ENCODE data around the gene DLK1.

DLK1 gene

GRCh38 chr14:100734031-100734990 lies 7.6 kb downstream of the DLK1 start:
- no peak for DNase-seq (ENCODE audit: low spot score)

GRCh38 chr14:100735271-100735670 lies 8.6 kb downstream of the DLK1 start:
- no peak for DNase-seq (ENCODE audit: low spot score)

- no peak for DNase-seq (ENCODE audit: low spot score)
Measured at GRCh38 chr14:100736269-100737180, 9.8 kb downstream of the DLK1 start.

GRCh38 chr14:100737526-100737925 lies 10.8 kb downstream of the DLK1 start:
- DNase-seq (ENCODE audit: low spot score): no peak

- DNase-seq (ENCODE audit: low spot score): no peak
Measured at GRCh38 chr14:100738269-100738691, 11.6 kb downstream of the DLK1 start.

- no peak for DNase-seq (ENCODE audit: low spot score)
Measured at GRCh38 chr14:100738704-100739131, 12.0 kb downstream of the DLK1 start.

GRCh38 chr14:100739306-100739705 lies 12.6 kb downstream of the DLK1 start:
- no peak for DNase-seq (ENCODE audit: low spot score)

GRCh38 chr14:100740196-100740825 lies 13.6 kb downstream of the DLK1 start:
- no peak for DNase-seq (ENCODE audit: low spot score)

- DNase-seq (ENCODE audit: low spot score): no peak
Measured at GRCh38 chr14:100740929-100741328, 14.2 kb downstream of the DLK1 start.

- DNase-seq (ENCODE audit: low spot score): no peak
Measured at GRCh38 chr14:100741966-100742365, 15.3 kb downstream of the DLK1 start.

- no peak for DNase-seq (ENCODE audit: low spot score)
Measured at GRCh38 chr14:100746326-100746725, 19.6 kb downstream of the DLK1 start.

- DNase-seq (ENCODE audit: low spot score): no peak
Measured at GRCh38 chr14:100747021-100747586, 20.4 kb downstream of the DLK1 start.

GRCh38 chr14:100747736-100748135 lies 21.0 kb downstream of the DLK1 start:
- no peak for DNase-seq (ENCODE audit: low spot score)

GRCh38 chr14:100748403-100748802 lies 21.7 kb downstream of the DLK1 start:
- DNase-seq (ENCODE audit: low spot score): no peak

GRCh38 chr14:100748944-100749343 lies 22.3 kb downstream of the DLK1 start:
- DNase-seq (ENCODE audit: low spot score): no peak

GRCh38 chr14:100749967-100750597 lies 23.4 kb downstream of the DLK1 start:
- no peak for DNase-seq (ENCODE audit: low spot score)

- DNase-seq (ENCODE audit: low spot score): no peak
Measured at GRCh38 chr14:100750762-100751699, 24.3 kb downstream of the DLK1 start.

GRCh38 chr14:100754020-100754419 lies 27.3 kb downstream of the DLK1 start:
- no peak for DNase-seq (ENCODE audit: low spot score)

GRCh38 chr14:100755649-100756048 lies 29.0 kb downstream of the DLK1 start:
- DNase-seq (ENCODE audit: low spot score): no peak

GRCh38 chr14:100761481-100761880 lies 34.8 kb downstream of the DLK1 start:
- DNase-seq (ENCODE audit: low spot score): no peak
